Caco-2 (cell line): ENCODE measurements around the gene OAS3. TPM values are rescaled to one million over a fixed set of nuclear protein-coding genes. Genes with fewer than 3 reads are reported as not detected.

Source experiments
- BruUV-seq: library from RNA; stranded (reverse); fragments of 400-500 nt; replicated peaks from 2 replicates; lab custom pipeline; 2021; lab: Mats Ljungman, UMichigan
- CTCF ChIA-PET: fragments of 300-600 bp; sonication (Branson Sonifier 250); formaldehyde crosslinking; loops from one replicate; lab custom pipeline; 2022; ENCODE audit warnings: antibody characterized with exemption; lab: Charles Lee
- POLR2A ChIA-PET: fragments of 300-600 bp; sonication (Branson Sonifier 250); formaldehyde crosslinking; loops from one replicate; lab custom pipeline; 2022; ENCODE audit warnings: antibody characterized with exemption; lab: Charles Lee
- DNase-seq, 2 experiments: peaks; one replicate each; pipeline versions ENCODE4 v3.0.0 to v3.0.0-alpha.2; 2020 to 2022
- H3K27me3 ChIP-seq: replicated peaks from 2 replicates; pipeline ENCODE4 v1.6.0; 2011; ENCODE audit warnings: low read length; ENCODE audit not compliant: control insufficient read depth, insufficient read depth
- H3K36me3 ChIP-seq: 2 replicates; pipeline ENCODE4 v1.5.1; 2011; ENCODE audit warnings: low read length; ENCODE audit not compliant: control insufficient read depth, insufficient read depth
- H3K4me1 ChIP-seq: fragments of 250-450 bp; sonication (Bioruptor Pico); 2 replicates; pipeline ENCODE4 v1.5.1; 2020; ENCODE audit warnings: mild to moderate bottlenecking
- H3K4me3 ChIP-seq: 2 replicates; pipeline ENCODE4 v1.5.1; 2011; ENCODE audit warnings: low read depth, mild to moderate bottlenecking, control low read depth, low read length
- H3K9me3 ChIP-seq: fragments of 250-450 bp; sonication (Bioruptor Pico); 2 replicates; pipeline ENCODE4 v1.5.1; 2020; ENCODE audit warnings: mild to moderate bottlenecking, moderate library complexity
- H3K27ac Mint-ChIP-seq: one replicate; pipeline ENCODE4 v1.8.0; 2022; ENCODE audit warnings: mixed read lengths; ENCODE audit not compliant: unreplicated experiment
- H3K27me3 Mint-ChIP-seq: one replicate; pipeline ENCODE4 v1.8.0; 2022; ENCODE audit warnings: mixed read lengths; ENCODE audit not compliant: insufficient read depth, unreplicated experiment
- H3K36me3 Mint-ChIP-seq: one replicate; pipeline ENCODE4 v1.8.0; 2022; ENCODE audit warnings: mild to moderate bottlenecking, mixed read lengths; ENCODE audit not compliant: insufficient read depth, unreplicated experiment
- H3K4me1 Mint-ChIP-seq: one replicate; pipeline ENCODE4 v1.8.0; 2022; ENCODE audit warnings: low read depth, mixed read lengths; ENCODE audit not compliant: unreplicated experiment
- H3K4me3 Mint-ChIP-seq: one replicate; pipeline ENCODE4 v1.8.0; 2022; ENCODE audit warnings: mild to moderate bottlenecking, moderate library complexity, mixed read lengths; ENCODE audit not compliant: unreplicated experiment
- H3K9me3 Mint-ChIP-seq: one replicate; pipeline ENCODE4 v1.8.0; 2022; ENCODE audit warnings: mixed read lengths; ENCODE audit not compliant: unreplicated experiment
- CTCF ChIP-seq, 2 experiments: fragments of 200-600 bp in 1 of 2; IDR thresholded peaks; 1 replicate in 1 of 2; 2 replicates in 1 of 2; pipeline versions ENCODE4 v1.5.1 to v1.8.0; 2011 to 2022; ENCODE audit warnings: antibody characterized with exemption in 1 of 2, control low read depth in 1 of 2, inconsistent platforms in 1 of 2, low read depth in 1 of 2, low read length in 1 of 2, mild to moderate bottlenecking in 1 of 2, moderate library complexity in 1 of 2; ENCODE audit not compliant: insufficient read depth in 1 of 2, severe bottlenecking in 1 of 2, unreplicated experiment in 1 of 2
- intact Hi-C: fragments of 100-400 bp; cut with micrococcal nuclease; formaldehyde crosslinking; loops from one replicate; pipeline ENCODE4 v1.10.0; 2022; ENCODE audit not compliant: unreplicated experiment
- total RNA-seq: library from RNA; stranded (reverse); gene quantifications from 2 replicates; pipeline ENCODE4 v1.2.3, GENCODE V29; 2022

The OAS3 gene
- total RNA-seq, 1 experiment from 2014 or later, result 22.1 TPM

GRCh38 chr12:113006641-113007040 lies 68.4 kb downstream of the OAS3 start:
- Histone ChIP-seq H3K4me1 (no peaks in the 10 kb centered on the region), H3K4me3 (no peak overlapping the region), H3K36me3 (no peaks in the 10 kb centered on the region), H3K9me3 (no peaks in the 10 kb centered on the region), H3K27me3 (no peaks in the 10 kb centered on the region; the same call in 1 of the 2 replicates)
- ChIA-PET POLR2A (no interaction called here), CTCF (interaction anchor here (1.4 kb wide), 1 partner anchor 14 kb away, joined by 8 read pairs; no protein-coding TSS in a partner anchor)
- Mint-ChIP-seq H3K36me3 (no peaks in the 10 kb centered on the region), H3K27me3 (peaks cover 12% of the 10 kb centered on the region), H3K4me1 (peaks cover 6% of the 10 kb centered on the region), H3K27ac (no peak overlapping the region), H3K9me3 (no peaks in the 10 kb centered on the region), H3K4me3 (no peak overlapping the region)
- TF ChIP-seq CTCF (IDR thresholded peaks at IDR 0.05; ENCODE audit: insufficient read depth in 1 of 2, low read depth in 1 of 2, low read length in 1 of 2, severe bottlenecking in 1 of 2, unreplicated experiment in 1 of 2), result no peak
- no TSS peak for BruUV-seq
- intact Hi-C loops, result no loop called here
- DNase-seq, result no peak

- no peak overlapping the region for H3K27ac Mint-ChIP-seq
- BruUV-seq, result no TSS peak
- Histone ChIP-seq H3K4me1 (no peaks in the 10 kb centered on the region), H3K9me3 (no peaks in the 10 kb centered on the region), H3K36me3 (no peaks in the 10 kb centered on the region), H3K27me3 (no peaks in the 10 kb centered on the region; the same call in 1 of the 2 replicates), H3K4me3 (no peak overlapping the region)
- no peak for DNase-seq
- H3K4me3 Mint-ChIP-seq, result no peak overlapping the region
- TF ChIP-seq CTCF (IDR thresholded peaks at IDR 0.05; ENCODE audit: insufficient read depth in 1 of 2, low read depth in 1 of 2, low read length in 1 of 2, severe bottlenecking in 1 of 2, unreplicated experiment in 1 of 2), result no peak
- CTCF ChIA-PET, result interaction anchor here (1.4 kb wide), 1 partner anchor 14 kb away, joined by 8 read pairs; no protein-coding TSS in a partner anchor
- peaks cover 12% of the 10 kb centered on the region for H3K27me3 Mint-ChIP-seq
- no peaks in the 10 kb centered on the region for H3K9me3 Mint-ChIP-seq
- H3K36me3 Mint-ChIP-seq, result no peaks in the 10 kb centered on the region
- intact Hi-C loops, result no loop called here
- POLR2A ChIA-PET, result no interaction called here
- peaks cover 4% of the 10 kb centered on the region for H3K4me1 Mint-ChIP-seq
These were observed 68.9 kb downstream of the OAS3 start for GRCh38 chr12:113007166-113007565.

- DNase-seq, result no peak
- no peaks in the 10 kb centered on the region; the same call in 1 of the 2 replicates for H3K27me3 ChIP-seq
- no peaks in the 10 kb centered on the region for H3K36me3 Mint-ChIP-seq
- no TSS peak for BruUV-seq
- no peak overlapping the region for H3K4me3 ChIP-seq
- intact Hi-C loops, result no loop called here
- ChIA-PET POLR2A (no interaction called here), CTCF (interaction anchor here (0.5 kb wide), 1 partner anchor 125 kb away, joined by 7 read pairs; the partner anchor contains the start of gene RASAL1)
- no peaks in the 10 kb centered on the region for H3K9me3 ChIP-seq
- H3K27me3 Mint-ChIP-seq, result peaks cover 17% of the 10 kb centered on the region
- no peak overlapping the region for H3K27ac Mint-ChIP-seq
- TF ChIP-seq CTCF (IDR thresholded peaks at IDR 0.05; ENCODE audit: insufficient read depth in 1 of 2, low read depth in 1 of 2, low read length in 1 of 2, severe bottlenecking in 1 of 2, unreplicated experiment in 1 of 2), result no peak
- H3K4me3 Mint-ChIP-seq, result no peak overlapping the region
- no peaks in the 10 kb centered on the region for H3K9me3 Mint-ChIP-seq
- H3K4me1 Mint-ChIP-seq, result no peaks in the 10 kb centered on the region
- no peaks in the 10 kb centered on the region for H3K4me1 ChIP-seq
- H3K36me3 ChIP-seq, result no peaks in the 10 kb centered on the region
These were observed 72.4 kb downstream of the OAS3 start for GRCh38 chr12:113010701-113011100.
